Liver (tissue), 9 donors: ENCODE measurements around the gene RARB. TPM values are rescaled to one million over a fixed set of nuclear protein-coding genes. Genes with fewer than 3 reads are reported as not detected.

Source experiments
- DNase-seq: peaks from one replicate; pipeline ENCODE4 v3.0.0-alpha.2; 2017; ENCODE audit warnings: low spot score
- H3K27ac ChIP-seq, 2 donors: one replicate each; pipeline ENCODE4 v1.7.0; 2013; ENCODE audit warnings: inconsistent platforms in 2 of 2, low read length in 2 of 2, control low read depth in 1 of 2, low read depth in 1 of 2, mild to moderate bottlenecking in 1 of 2
- H3K27me3 ChIP-seq, 4 donors: one replicate each; pipeline versions ENCODE4 v1.6.1 to v1.7.0; 2013; ENCODE audit warnings: low read length in 3 of 4, inconsistent platforms in 1 of 4, mild to moderate bottlenecking in 1 of 4, moderate library complexity in 1 of 4; ENCODE audit not compliant: control insufficient read depth in 4 of 4, insufficient read depth in 4 of 4
- H3K36me3 ChIP-seq, 4 donors: one replicate each; pipeline versions ENCODE4 v1.6.1 to v1.7.0; 2013; ENCODE audit warnings: low read length in 3 of 4, mild to moderate bottlenecking in 3 of 4, low read depth in 1 of 4, moderate library complexity in 1 of 4; ENCODE audit not compliant: control insufficient read depth in 4 of 4, insufficient read depth in 3 of 4
- H3K4me1 ChIP-seq, 4 donors: one replicate each; pipeline versions ENCODE4 v1.6.1 to v1.7.0; 2013; ENCODE audit warnings: low read length in 3 of 4, mild to moderate bottlenecking in 3 of 4, moderate library complexity in 1 of 4; ENCODE audit not compliant: control insufficient read depth in 4 of 4, insufficient read depth in 4 of 4
- H3K4me3 ChIP-seq, 3 donors: one replicate each; pipeline versions ENCODE4 v1.6.1 to v1.7.0; 2013; ENCODE audit warnings: low read length in 3 of 3, control low read depth in 1 of 3, low read depth in 1 of 3, mild to moderate bottlenecking in 1 of 3
- H3K9ac ChIP-seq, 2 donors: one replicate each; pipeline ENCODE4 v1.7.0; 2013; ENCODE audit warnings: low read length in 2 of 2, mild to moderate bottlenecking in 2 of 2, moderate library complexity in 2 of 2, control low read depth in 1 of 2, low read depth in 1 of 2
- H3K9me3 ChIP-seq, 4 donors: one replicate each; pipeline versions ENCODE4 v1.6.1 to v1.7.0; 2013; ENCODE audit warnings: low read length in 3 of 4; ENCODE audit not compliant: control insufficient read depth in 4 of 4
- EGR1 ChIP-seq, 2 donors: IDR thresholded peaks; 2 replicates each; pipeline ENCODE4 v1.6.1; 2016 to 2018; ENCODE audit warnings: antibody characterized with exemption in 2 of 2, low read depth in 2 of 2
- FOXA1 ChIP-seq: IDR thresholded peaks from 2 replicates; pipeline ENCODE4 v1.6.1; 2016; ENCODE audit warnings: antibody characterized with exemption
- FOXA2 ChIP-seq: IDR thresholded peaks from 2 replicates; pipeline ENCODE4 v1.6.1; 2016; ENCODE audit warnings: antibody characterized with exemption
- GABPA ChIP-seq, 2 donors: IDR thresholded peaks in 1 of 2; conservative IDR thresholded peaks in 1 of 2; 2 replicates each; pipeline ENCODE4 v1.6.1; 2016; ENCODE audit warnings: antibody characterized with exemption in 2 of 2, mild to moderate bottlenecking in 1 of 2, moderate library complexity in 1 of 2
- HNF4A ChIP-seq, 2 donors: conservative IDR thresholded peaks; 2 replicates each; pipeline ENCODE4 v1.6.1; 2016; ENCODE audit warnings: antibody characterized with exemption in 2 of 2, mild to moderate bottlenecking in 2 of 2
- HNF4G ChIP-seq: IDR thresholded peaks from 2 replicates; pipeline ENCODE4 v1.6.1; 2016; ENCODE audit warnings: antibody characterized with exemption
- JUND ChIP-seq, 2 donors: IDR thresholded peaks; 2 replicates each; pipeline ENCODE4 v1.6.1; 2016; ENCODE audit warnings: antibody characterized with exemption in 2 of 2
- NR2F2 ChIP-seq: IDR thresholded peaks from 2 replicates; pipeline ENCODE4 v1.6.1; 2016; ENCODE audit warnings: antibody characterized with exemption
- RAD21 ChIP-seq, 2 donors: IDR thresholded peaks; 2 replicates each; pipeline ENCODE4 v1.6.1; 2016; ENCODE audit warnings: antibody characterized with exemption in 2 of 2, mild to moderate bottlenecking in 2 of 2
- RXRA ChIP-seq, 2 donors: IDR thresholded peaks; 2 replicates each; pipeline ENCODE4 v1.6.1; 2017 to 2018; ENCODE audit warnings: antibody characterized with exemption in 2 of 2, mild to moderate bottlenecking in 1 of 2
- SP1 ChIP-seq: IDR thresholded peaks from 2 replicates; pipeline ENCODE4 v1.6.1; 2018; ENCODE audit warnings: antibody characterized with exemption, mild to moderate bottlenecking
- TAF1 ChIP-seq: conservative IDR thresholded peaks from 2 replicates; pipeline ENCODE4 v1.6.1; 2016; ENCODE audit warnings: antibody characterized with exemption, mild to moderate bottlenecking
- YY1 ChIP-seq: IDR thresholded peaks from 2 replicates; pipeline ENCODE4 v1.6.1; 2016; ENCODE audit warnings: antibody characterized with exemption, mild to moderate bottlenecking
- WGBS: extraction: QIAGEN DNeasy Blood & Tissue Kit; methylation state at CpG from one replicate; pipeline ENCODE4 v1.1.7; 2013; 5-methylcytosine and 5-hydroxymethylcytosine counted together
- polyA plus RNA-seq, 2 donors: library from polyadenylated mRNA; stranded (reverse) in 1 of 2; unstranded in 1 of 2; fragments of 200-250 nt in 1 of 2; fragments of >200 nt in 1 of 2; fragmentation: Nextera tagmentation in 1 of 2; extraction: Ambion mirVana in 1 of 2; gene quantifications; one replicate each; pipeline versions ENCODE4 v1.2.1 to v1.2.3, GENCODE V29; 2013 to 2015
- total RNA-seq, 2 donors: library from RNA; depleted of rRNA; stranded (reverse); fragments of >200 nt; gene quantifications; one replicate each; pipeline ENCODE4 v1.2.3, GENCODE V29; 2014
- TF ChIP-seq, protein P1 (sequence below): fragments of 150-350 bp; IDR thresholded peaks from 2 replicates; pipeline ENCODE4 v1.5.1; 2017; ENCODE audit warnings: improper control_type of control experiment, low read depth, low read length; ENCODE audit not compliant: missing input control
- TF ChIP-seq, protein P2 (sequence below): IDR thresholded peaks from 2 replicates; pipeline ENCODE4 v1.6.1; 2016; ENCODE audit warnings: antibody characterized with exemption, mild to moderate bottlenecking
- TF ChIP-seq, protein P3 (sequence below): IDR thresholded peaks from 2 replicates; pipeline ENCODE4 v1.6.1; 2016; ENCODE audit warnings: antibody characterized with exemption
- TF ChIP-seq, protein P4 (sequence below): IDR thresholded peaks from 2 replicates; pipeline ENCODE4 v1.6.1; 2016; ENCODE audit warnings: antibody characterized with exemption
- TF ChIP-seq, protein P5 (sequence below): IDR thresholded peaks from 2 replicates; pipeline ENCODE4 v1.6.1; 2016; ENCODE audit warnings: antibody characterized with exemption
- donor health status: healthy.
- donor health status: healthy.
- donor health status: healthy.
- donor health status: healthy.
- donor health status: healthy.

The RARB gene
- total and polyA plus RNA-seq, 4 donors, result 2.1 to 3.3 (median 2.3) TPM

DNA sequence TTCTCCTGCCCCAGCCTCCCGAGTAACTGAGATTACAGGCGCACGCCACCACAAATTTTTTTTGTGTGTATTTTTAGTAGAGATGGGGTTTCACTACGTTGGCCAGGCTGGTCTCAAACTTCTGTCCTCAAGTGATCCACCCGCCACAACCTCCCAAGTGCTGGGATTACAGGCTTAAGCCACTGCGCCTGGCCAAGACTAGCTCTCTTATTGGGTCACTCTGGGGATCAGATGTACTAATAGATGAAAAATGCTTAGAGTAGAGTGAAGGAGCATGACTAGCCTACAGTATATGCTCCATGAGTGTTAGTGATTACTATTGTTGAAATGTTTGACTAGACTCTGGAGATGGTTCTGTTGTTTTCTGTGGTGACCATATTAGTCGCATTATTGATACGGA is 21.8 kb downstream of the RARB start:
- Histone ChIP-seq H3K36me3 (no peaks in the 10 kb centered on the region), H3K4me1 (peaks cover 0 to 12% (median 7%) of the 10 kb centered on the region in 4 donors), H3K9me3 (no peaks in the 10 kb centered on the region), H3K27ac (no peak overlapping the region), H3K27me3 (no peaks in the 10 kb centered on the region), H3K9ac (no peak overlapping the region), H3K4me3 (no peak overlapping the region)
- DNase-seq, result no peak
- TF ChIP-seq, protein P1, sequence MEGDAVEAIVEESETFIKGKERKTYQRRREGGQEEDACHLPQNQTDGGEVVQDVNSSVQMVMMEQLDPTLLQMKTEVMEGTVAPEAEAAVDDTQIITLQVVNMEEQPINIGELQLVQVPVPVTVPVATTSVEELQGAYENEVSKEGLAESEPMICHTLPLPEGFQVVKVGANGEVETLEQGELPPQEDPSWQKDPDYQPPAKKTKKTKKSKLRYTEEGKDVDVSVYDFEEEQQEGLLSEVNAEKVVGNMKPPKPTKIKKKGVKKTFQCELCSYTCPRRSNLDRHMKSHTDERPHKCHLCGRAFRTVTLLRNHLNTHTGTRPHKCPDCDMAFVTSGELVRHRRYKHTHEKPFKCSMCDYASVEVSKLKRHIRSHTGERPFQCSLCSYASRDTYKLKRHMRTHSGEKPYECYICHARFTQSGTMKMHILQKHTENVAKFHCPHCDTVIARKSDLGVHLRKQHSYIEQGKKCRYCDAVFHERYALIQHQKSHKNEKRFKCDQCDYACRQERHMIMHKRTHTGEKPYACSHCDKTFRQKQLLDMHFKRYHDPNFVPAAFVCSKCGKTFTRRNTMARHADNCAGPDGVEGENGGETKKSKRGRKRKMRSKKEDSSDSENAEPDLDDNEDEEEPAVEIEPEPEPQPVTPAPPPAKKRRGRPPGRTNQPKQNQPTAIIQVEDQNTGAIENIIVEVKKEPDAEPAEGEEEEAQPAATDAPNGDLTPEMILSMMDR, result no peak
- no peak for TF ChIP-seq SP1
- TF ChIP-seq FOXA2, result no peak
- TF ChIP-seq HNF4G, result no peak
- no peak for TF ChIP-seq EGR1 (IDR thresholded peaks at IDR 0.05; ENCODE audit: low read depth in 2 of 2)
- TF ChIP-seq RXRA (IDR thresholded peaks at IDR 0.05), result no peak
- TF ChIP-seq GABPA (IDR thresholded peaks at IDR 0.05 in 1 of 2, conservative IDR thresholded peaks at IDR 0.05 in 1 of 2), result no peak
- TF ChIP-seq YY1, result no peak
- no peak for TF ChIP-seq FOXA1
- TF ChIP-seq, protein P2, sequence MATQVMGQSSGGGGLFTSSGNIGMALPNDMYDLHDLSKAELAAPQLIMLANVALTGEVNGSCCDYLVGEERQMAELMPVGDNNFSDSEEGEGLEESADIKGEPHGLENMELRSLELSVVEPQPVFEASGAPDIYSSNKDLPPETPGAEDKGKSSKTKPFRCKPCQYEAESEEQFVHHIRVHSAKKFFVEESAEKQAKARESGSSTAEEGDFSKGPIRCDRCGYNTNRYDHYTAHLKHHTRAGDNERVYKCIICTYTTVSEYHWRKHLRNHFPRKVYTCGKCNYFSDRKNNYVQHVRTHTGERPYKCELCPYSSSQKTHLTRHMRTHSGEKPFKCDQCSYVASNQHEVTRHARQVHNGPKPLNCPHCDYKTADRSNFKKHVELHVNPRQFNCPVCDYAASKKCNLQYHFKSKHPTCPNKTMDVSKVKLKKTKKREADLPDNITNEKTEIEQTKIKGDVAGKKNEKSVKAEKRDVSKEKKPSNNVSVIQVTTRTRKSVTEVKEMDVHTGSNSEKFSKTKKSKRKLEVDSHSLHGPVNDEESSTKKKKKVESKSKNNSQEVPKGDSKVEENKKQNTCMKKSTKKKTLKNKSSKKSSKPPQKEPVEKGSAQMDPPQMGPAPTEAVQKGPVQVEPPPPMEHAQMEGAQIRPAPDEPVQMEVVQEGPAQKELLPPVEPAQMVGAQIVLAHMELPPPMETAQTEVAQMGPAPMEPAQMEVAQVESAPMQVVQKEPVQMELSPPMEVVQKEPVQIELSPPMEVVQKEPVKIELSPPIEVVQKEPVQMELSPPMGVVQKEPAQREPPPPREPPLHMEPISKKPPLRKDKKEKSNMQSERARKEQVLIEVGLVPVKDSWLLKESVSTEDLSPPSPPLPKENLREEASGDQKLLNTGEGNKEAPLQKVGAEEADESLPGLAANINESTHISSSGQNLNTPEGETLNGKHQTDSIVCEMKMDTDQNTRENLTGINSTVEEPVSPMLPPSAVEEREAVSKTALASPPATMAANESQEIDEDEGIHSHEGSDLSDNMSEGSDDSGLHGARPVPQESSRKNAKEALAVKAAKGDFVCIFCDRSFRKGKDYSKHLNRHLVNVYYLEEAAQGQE, result no peak
- TF ChIP-seq, protein P3, sequence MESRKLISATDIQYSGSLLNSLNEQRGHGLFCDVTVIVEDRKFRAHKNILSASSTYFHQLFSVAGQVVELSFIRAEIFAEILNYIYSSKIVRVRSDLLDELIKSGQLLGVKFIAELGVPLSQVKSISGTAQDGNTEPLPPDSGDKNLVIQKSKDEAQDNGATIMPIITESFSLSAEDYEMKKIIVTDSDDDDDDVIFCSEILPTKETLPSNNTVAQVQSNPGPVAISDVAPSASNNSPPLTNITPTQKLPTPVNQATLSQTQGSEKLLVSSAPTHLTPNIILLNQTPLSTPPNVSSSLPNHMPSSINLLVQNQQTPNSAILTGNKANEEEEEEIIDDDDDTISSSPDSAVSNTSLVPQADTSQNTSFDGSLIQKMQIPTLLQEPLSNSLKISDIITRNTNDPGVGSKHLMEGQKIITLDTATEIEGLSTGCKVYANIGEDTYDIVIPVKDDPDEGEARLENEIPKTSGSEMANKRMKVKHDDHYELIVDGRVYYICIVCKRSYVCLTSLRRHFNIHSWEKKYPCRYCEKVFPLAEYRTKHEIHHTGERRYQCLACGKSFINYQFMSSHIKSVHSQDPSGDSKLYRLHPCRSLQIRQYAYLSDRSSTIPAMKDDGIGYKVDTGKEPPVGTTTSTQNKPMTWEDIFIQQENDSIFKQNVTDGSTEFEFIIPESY, result no peak
- TF ChIP-seq, protein P4, sequence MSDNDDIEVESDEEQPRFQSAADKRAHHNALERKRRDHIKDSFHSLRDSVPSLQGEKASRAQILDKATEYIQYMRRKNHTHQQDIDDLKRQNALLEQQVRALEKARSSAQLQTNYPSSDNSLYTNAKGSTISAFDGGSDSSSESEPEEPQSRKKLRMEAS, result no peak
- TF ChIP-seq HNF4A (conservative IDR thresholded peaks at IDR 0.05), result no peak
- TF ChIP-seq TAF1, result no peak
- TF ChIP-seq JUND (IDR thresholded peaks at IDR 0.05), result no peak
- TF ChIP-seq, protein P5, sequence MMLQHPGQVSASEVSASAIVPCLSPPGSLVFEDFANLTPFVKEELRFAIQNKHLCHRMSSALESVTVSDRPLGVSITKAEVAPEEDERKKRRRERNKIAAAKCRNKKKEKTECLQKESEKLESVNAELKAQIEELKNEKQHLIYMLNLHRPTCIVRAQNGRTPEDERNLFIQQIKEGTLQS, result no peak
- no peak for TF ChIP-seq NR2F2
- 89% methylated on average over 8 of the region's 8 CpGs for WGBS

DNA sequence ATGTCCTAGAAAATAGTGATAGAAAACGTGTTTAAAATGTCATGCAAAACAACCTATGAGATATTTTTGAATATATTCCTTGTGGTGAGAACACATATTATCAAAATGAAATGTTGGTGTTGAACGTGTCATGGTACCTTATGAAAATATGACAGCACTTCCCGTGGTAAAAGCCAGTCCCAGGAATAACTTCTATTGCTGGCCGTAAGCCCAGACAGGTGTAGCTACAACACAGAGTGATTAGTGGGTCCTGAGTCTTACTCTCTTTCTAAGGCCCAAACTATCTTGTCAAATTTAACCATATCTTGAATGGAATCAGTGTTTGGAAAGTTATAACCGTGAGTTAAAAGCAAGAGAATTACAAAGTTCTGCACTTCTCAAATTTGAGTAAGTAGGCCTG is 24.1 kb downstream of the RARB start:
- Histone ChIP-seq H3K27ac (no peak overlapping the region), H3K9ac (no peak overlapping the region), H3K27me3 (no peaks in the 10 kb centered on the region), H3K4me1 (peaks cover 1 to 15% (median 7%) of the 10 kb centered on the region in 4 donors), H3K36me3 (no peaks in the 10 kb centered on the region), H3K4me3 (no peak overlapping the region), H3K9me3 (no peaks in the 10 kb centered on the region)
- no peak for TF ChIP-seq JUND (IDR thresholded peaks at IDR 0.05)
- no peak for TF ChIP-seq RAD21 (IDR thresholded peaks at IDR 0.05)
- no peak for TF ChIP-seq HNF4A (conservative IDR thresholded peaks at IDR 0.05)
- no peak for TF ChIP-seq YY1
- TF ChIP-seq, protein P4, result no peak
- TF ChIP-seq, protein P1, result no peak
- TF ChIP-seq, protein P5, result no peak
- TF ChIP-seq GABPA (IDR thresholded peaks at IDR 0.05 in 1 of 2, conservative IDR thresholded peaks at IDR 0.05 in 1 of 2), result no peak
- TF ChIP-seq FOXA2, result no peak
- TF ChIP-seq TAF1, result no peak
- TF ChIP-seq FOXA1, result no peak
- TF ChIP-seq RXRA (IDR thresholded peaks at IDR 0.05), result no peak
- no peak for TF ChIP-seq HNF4G
- no peak for TF ChIP-seq EGR1 (IDR thresholded peaks at IDR 0.05; ENCODE audit: low read depth in 2 of 2)
- TF ChIP-seq SP1, result no peak
- TF ChIP-seq NR2F2, result no peak
- DNase-seq, result no peak
- 84% methylated on average over 5 of the region's 5 CpGs for WGBS
